ENCODE data around the gene PPP2R2D.

PPP2R2D gene

GRCh38 chr10:131905603-131906268, 4.9 kb downstream of the PPP2R2D start:
- no peak for DNase-seq (ENCODE audit: extremely low spot score)
- ChIA-PET POLR2A (no interaction called here), CTCF (interaction anchor here (1.1 kb wide), 1 partner anchor 38 kb away, joined by 4 read pairs; no protein-coding TSS in a partner anchor)
- TF ChIP-seq CTCF (IDR thresholded peaks at IDR 0.05; ENCODE audit: control extremely low read depth, extremely low read depth, low read depth, missing control alignments), result no peak

GRCh38 chr10:131906269-131906639, 5.4 kb downstream of the PPP2R2D start:
- ChIA-PET POLR2A (interaction anchor here (0.8 kb wide), 1 partner anchor 15 kb away, joined by 3 read pairs; no protein-coding TSS in a partner anchor), CTCF (interaction anchor here (1.1 kb wide), 1 partner anchor 37 kb away, joined by 4 read pairs; no protein-coding TSS in a partner anchor)
- DNase-seq (ENCODE audit: extremely low spot score), result no peak
- no peak for TF ChIP-seq CTCF (IDR thresholded peaks at IDR 0.05; ENCODE audit: control extremely low read depth, extremely low read depth, low read depth, missing control alignments)

- CTCF ChIA-PET, result no interaction called here
- POLR2A ChIA-PET, result no interaction called here
- no peak for DNase-seq (ENCODE audit: extremely low spot score)
- TF ChIP-seq CTCF (IDR thresholded peaks at IDR 0.05; ENCODE audit: control extremely low read depth, extremely low read depth, low read depth, missing control alignments), result no peak
These were observed 6.9 kb downstream of the PPP2R2D start for GRCh38 chr10:131907679-131908078.

- TF ChIP-seq CTCF (IDR thresholded peaks at IDR 0.05; ENCODE audit: control extremely low read depth, extremely low read depth, low read depth, missing control alignments), result no peak
- ChIA-PET CTCF (no interaction called here), POLR2A (no interaction called here)
- no peak for DNase-seq (ENCODE audit: extremely low spot score)
These were observed 7.3 kb downstream of the PPP2R2D start for GRCh38 chr10:131908151-131908550.

- CTCF ChIA-PET, result interaction anchor here (1.2 kb wide), 1 partner anchor 9 kb away, joined by 3 read pairs; no protein-coding TSS in a partner anchor
- no peak for DNase-seq (ENCODE audit: extremely low spot score)
- TF ChIP-seq CTCF (IDR thresholded peaks at IDR 0.05; ENCODE audit: control extremely low read depth, extremely low read depth, low read depth, missing control alignments), result no peak
- POLR2A ChIA-PET, result no interaction called here
These were observed 8.4 kb downstream of the PPP2R2D start for GRCh38 chr10:131909014-131909808.

GRCh38 chr10:131909929-131910328, 9.1 kb downstream of the PPP2R2D start:
- no peak for TF ChIP-seq CTCF (IDR thresholded peaks at IDR 0.05; ENCODE audit: control extremely low read depth, extremely low read depth, low read depth, missing control alignments)
- ChIA-PET POLR2A (no interaction called here), CTCF (no interaction called here)
- DNase-seq (ENCODE audit: extremely low spot score), result no peak
